ENCODE results near the gene IFRD1.
"Not testable (repeated sequence)": the region's sequence is repeated elsewhere in the genome, so short reads cannot be mapped to it uniquely, and the experiment has no call there.

Gene IFRD1

GRCh38 chr7:112516418-112516817 lies 66.2 kb downstream of the IFRD1 start:
- not testable (repeated sequence) for DNase-seq (ENCODE audit: low read depth in 3 of 3)

DNA sequence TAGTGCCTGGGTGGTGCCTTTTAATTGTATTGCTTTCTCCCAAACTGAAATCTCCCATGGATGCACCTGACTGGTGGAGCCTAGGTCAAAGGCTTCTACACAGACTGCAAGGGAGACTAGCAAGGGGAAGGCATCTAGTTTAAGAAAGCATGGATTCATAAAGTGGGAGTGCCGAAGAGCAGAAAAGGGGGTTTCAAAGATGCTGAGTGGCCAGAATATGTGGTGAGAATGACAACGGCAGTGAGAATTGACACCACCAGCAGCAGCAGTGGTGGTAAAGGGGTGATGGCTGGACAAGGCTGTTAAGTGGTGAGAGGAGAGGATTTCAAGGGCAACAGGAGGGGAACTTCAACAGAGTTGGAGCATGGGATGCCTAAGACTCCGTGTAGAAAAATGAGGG lies 67.2 kb downstream of the IFRD1 start:
- DNase-seq (ENCODE audit: low read depth in 3 of 3) = no peak

DNA sequence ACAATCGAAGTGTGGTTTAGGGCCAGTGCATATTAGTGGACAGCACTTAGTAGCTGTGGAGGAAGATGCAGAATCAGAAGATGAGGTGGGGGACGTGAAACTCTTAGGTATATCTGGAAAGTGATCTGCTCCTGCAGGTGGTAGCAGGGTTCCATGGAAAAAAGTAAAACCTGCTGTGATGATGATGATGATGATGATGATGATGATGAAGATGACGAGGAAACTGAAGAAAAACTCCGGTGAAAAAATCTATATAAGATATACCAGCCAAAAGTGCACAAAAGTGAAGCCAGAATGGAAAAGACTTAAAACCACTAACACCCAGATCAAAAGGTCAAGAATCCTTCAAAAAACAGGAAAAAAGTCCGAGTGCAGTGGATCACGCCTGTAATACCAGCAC lies 70.5 kb downstream of the IFRD1 start:
- no peak for DNase-seq (ENCODE audit: low read depth in 3 of 3)

GRCh38 chr7:112521942-112522341 lies 71.7 kb downstream of the IFRD1 start:
- DNase-seq (ENCODE audit: low read depth in 3 of 3) = no peak

DNA sequence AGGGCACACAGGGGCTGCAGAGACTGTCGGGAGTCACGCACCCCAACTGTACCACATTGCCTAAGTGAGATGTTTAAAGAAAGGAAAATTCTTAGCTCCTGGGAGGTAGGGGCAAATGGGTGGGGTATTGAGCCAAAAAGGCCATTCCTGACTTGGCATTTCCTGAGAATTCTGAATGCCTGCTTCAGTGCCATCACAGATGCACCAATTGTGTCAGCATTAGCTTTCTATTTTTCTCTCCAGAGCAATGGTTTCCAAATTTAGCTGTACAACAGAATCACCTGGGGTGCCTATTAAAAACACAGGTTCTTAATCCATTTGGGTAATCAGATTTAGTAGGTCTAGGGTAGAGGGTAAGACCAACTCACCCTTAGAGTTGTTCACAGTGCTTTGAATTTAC lies 73.6 kb downstream of the IFRD1 start:
- no peak for DNase-seq (ENCODE audit: low read depth in 3 of 3)
